Activated naive CD4-positive, alpha-beta T cell treated with anti-CD3 and anti-CD28 coated beads, Interleukin-2, amount 50 U/mL, for 72 hours (primary cell): ENCODE results near the gene MEGF6. TPM values are rescaled to one million over a fixed set of nuclear protein-coding genes. Genes with fewer than 3 reads are reported as not detected.

Experiments used
- ATAC-seq, 2 donors: fragments of 150-1000 bp; cut with Tn5 transposase; 2 replicates each; pipeline ENCODE4 v1.10.0; 2021; ENCODE audit warnings: mild to moderate bottlenecking in 2 of 2, moderate library complexity in 2 of 2
- DNase-seq, 2 donors: peaks; one replicate each; pipeline ENCODE4 v3.0.0; 2021 to 2022; ENCODE audit warnings: low spot score in 2 of 2
- H3K27ac Mint-ChIP-seq, 2 donors: one replicate each; pipeline ENCODE4 v1.8.0; 2022; ENCODE audit warnings: mild to moderate bottlenecking in 2 of 2, mixed read lengths in 2 of 2
- H3K36me3 Mint-ChIP-seq, 2 donors: one replicate each; pipeline ENCODE4 v1.8.0; 2022; ENCODE audit warnings: mixed read lengths in 2 of 2
- H3K9me3 Mint-ChIP-seq, 2 donors: one replicate each; pipeline ENCODE4 v1.8.0; 2022; ENCODE audit warnings: mixed read lengths in 2 of 2
- total RNA-seq, 2 donors: library from RNA; stranded (reverse); gene quantifications; one replicate each; pipeline ENCODE4 v1.2.3, GENCODE V29; 2022

MEGF6 gene
- total RNA-seq, 2 donors from 2014 or later, result 4.6 to 7.6 TPM

DNA sequence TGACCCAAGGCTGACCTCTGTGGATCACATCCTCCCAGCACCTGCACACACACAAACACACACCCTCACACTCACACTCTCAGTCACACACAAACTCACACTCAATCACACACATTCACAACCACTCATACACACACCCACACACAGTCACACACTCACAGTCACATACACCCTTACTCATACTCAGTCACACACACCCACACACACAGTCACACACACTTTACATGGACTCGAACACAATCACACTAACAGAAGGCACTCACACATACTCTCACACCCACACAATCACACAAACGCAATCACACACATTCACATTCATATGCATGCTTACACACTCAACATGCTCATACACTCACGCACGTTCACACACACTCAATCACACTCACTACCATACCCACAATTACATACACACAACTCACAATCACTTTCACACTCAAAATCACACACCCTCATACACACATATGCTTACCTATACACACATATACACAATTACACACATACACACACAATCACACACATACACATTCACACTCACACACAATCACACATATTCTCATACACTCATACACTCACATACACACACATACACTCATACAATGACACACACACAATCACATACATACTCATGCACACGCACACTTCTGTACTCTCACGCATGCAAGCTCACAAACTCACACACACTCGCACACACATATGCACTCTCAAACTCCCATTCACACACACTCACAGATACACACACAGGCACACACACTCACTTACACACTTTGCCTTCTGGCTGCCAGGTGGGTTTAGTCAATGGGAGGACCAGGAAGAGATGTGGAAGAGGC, 6.1 kb downstream of the MEGF6 start:
- Mint-ChIP-seq H3K9me3 (no peaks in the 10 kb centered on the region), H3K36me3 (no peaks in the 10 kb centered on the region), H3K27ac (no peak overlapping the region)
- DNase-seq (no peak), ATAC-seq (no peak)

DNA sequence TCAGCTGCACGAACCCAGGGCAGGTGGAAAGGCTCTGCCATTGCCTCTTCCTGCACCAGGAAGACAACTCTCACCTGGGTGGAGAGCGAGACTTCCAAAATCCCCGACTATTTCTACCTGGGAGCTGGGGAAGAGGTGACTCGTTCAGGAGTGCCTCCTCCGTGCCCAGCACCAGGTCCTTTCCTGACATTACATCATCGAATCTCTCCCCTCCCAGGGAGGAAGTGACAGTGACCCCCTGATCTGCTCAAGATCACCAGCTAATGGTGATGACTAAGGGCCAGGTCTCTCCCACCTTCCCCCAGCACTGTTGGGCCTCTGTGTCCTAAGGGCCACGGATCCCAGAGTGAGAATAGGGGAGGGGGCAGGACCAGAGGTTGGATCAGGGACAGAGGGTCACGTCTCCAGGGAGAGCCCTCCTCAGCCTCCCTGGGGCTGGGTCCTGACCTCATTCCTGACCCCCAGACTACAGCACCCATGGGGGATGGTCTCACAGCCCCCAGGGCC, 6.8 kb downstream of the MEGF6 start:
- H3K9me3 Mint-ChIP-seq, result no peaks in the 10 kb centered on the region
- H3K27ac Mint-ChIP-seq, result no peak overlapping the region

DNA sequence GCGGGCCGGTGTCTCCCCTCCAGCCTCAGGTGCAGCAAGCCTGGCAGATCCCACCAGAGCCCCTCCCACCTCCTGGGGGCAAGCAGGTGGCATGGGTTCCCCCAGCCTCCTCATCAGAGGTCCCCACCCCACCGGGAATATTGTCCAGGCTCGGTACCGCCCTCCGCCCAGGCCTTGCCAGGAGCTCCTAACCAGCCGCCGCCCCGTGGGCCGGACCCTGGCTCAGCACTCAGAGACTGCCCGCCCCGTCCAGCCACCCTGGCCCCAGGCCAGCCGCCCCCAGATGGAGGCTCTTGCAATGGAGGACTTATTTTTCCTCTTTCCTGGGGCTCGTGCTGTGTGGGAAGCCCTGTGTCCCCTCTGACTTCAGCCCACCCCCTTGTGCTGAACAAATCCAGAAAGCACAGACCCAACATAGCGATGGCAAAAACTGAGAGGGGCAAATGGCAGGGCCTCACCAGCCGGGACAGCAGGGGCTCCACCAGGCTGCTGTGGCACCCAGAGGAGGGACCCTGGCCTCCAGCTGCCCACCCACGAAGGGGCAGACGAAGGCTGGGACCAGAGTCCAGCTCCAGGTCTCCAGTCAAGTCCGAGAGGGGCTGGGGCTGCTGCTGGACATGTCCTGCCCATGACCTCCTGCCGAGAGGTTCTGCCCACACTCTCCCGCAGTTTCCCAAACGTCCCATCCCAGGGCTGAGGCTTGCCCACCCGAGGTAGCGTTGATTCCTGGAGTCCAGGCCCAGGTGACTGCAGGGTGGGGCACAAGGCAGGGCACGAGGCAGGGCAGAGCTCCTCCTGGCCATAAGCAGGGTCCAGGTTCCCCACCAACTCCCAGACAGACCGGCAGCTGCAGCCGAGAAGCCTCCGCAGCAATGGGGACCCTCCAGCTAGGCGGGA, 7.5 kb downstream of the MEGF6 start:
- Mint-ChIP-seq H3K27ac (no peak overlapping the region), H3K9me3 (no peaks in the 10 kb centered on the region), H3K36me3 (no peaks in the 10 kb centered on the region)
- ATAC-seq, result no peak
- DNase-seq, result no peak

More for the DNA sequence above, 6.8 kb downstream of the MEGF6 start:
- no peak for ATAC-seq
- no peaks in the 10 kb centered on the region for H3K36me3 Mint-ChIP-seq
- DNase-seq, result no peak

DNA sequence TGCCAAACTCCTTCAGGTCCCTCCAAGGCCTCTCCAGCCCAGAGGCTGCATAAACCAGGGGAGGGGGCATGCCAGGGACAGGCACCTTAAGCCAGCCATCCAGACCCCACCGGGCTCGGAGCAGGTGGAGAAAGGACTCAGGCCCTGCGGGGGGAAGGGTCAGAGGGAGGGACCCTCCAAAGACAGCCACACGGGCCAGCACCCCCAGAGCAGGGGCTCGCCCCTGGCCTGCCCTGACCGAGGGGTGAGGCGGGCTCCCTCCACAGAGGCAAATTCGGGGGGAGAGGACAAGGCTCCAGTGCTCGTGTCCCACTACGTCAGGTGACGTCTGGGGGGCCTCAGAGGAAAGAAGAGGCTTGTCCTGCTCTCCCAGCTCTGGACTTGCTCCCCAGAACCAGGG, 8.2 kb downstream of the MEGF6 start:
- Mint-ChIP-seq H3K27ac (no peak overlapping the region), H3K36me3 (no peaks in the 10 kb centered on the region), H3K9me3 (no peaks in the 10 kb centered on the region)
- no peak for ATAC-seq
- no peak for DNase-seq

DNA sequence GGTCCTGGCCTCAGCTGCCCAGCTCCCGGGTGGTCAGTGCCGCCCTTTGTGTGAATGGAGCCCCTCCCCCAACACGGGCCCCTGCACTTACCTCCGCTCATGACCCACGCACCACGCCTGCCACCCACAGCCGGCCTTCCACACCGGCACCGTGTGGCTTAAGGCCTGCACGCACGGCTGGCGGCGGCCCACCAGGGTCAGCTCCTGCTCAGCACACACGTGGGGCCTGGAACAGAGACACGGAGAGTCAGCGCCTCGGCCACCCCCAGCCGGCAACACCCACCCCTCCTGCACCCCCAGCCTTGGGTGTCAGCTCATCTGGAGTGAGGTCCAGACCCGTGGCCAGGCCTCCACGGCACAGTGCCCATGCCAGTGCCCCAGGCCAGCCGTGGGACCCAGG, 8.9 kb downstream of the MEGF6 start:
- no peak for ATAC-seq
- Mint-ChIP-seq H3K36me3 (no peaks in the 10 kb centered on the region), H3K9me3 (no peaks in the 10 kb centered on the region), H3K27ac (no peak overlapping the region)
- no peak for DNase-seq

DNA sequence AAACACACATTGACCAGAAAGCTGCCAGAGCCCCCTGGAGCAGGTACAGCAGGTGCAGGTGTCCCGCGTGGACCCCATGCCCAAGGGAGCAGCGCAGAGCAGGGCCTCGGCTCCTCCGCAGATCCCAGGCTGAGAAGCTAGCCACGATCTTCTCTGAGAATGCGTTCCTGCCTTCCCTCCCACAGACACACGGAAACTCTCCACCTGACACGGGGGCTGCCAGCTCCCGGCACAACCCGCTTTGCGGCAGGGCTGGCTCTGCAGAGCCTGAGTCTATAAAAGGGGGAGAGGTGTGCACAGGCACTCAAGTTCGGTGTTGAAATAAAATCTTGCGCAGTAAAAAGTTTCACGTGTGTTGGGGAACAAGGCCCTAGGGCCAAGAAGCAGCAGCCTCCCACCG, 9.6 kb downstream of the MEGF6 start:
- Mint-ChIP-seq H3K27ac (no peak overlapping the region), H3K9me3 (no peaks in the 10 kb centered on the region), H3K36me3 (no peaks in the 10 kb centered on the region)
- DNase-seq, result no peak
- no peak for ATAC-seq

DNA sequence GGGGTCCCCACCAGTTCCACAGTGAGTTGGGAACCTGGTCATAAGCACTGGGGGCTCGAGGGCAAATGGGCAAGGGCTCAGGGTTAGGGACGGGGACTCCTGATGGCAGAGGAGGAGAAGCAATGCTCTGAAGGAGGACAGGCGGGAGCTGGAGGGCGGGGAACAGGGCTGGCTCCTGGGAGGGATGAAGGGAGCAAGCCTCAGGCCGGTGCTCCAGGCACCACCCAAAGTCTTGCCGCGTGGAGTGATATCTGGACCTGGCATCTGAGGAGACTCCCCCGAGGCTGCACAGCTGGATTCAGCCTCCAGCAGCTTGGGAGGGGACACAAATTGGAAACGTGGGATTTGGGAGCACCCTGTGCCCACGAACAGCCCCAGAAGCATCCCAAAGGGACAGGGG, 11.0 kb downstream of the MEGF6 start:
- DNase-seq (no peak), ATAC-seq (no peak)
- no peaks in the 10 kb centered on the region for H3K36me3 Mint-ChIP-seq
- no peaks in the 10 kb centered on the region for H3K9me3 Mint-ChIP-seq
- no peak overlapping the region for H3K27ac Mint-ChIP-seq

DNA sequence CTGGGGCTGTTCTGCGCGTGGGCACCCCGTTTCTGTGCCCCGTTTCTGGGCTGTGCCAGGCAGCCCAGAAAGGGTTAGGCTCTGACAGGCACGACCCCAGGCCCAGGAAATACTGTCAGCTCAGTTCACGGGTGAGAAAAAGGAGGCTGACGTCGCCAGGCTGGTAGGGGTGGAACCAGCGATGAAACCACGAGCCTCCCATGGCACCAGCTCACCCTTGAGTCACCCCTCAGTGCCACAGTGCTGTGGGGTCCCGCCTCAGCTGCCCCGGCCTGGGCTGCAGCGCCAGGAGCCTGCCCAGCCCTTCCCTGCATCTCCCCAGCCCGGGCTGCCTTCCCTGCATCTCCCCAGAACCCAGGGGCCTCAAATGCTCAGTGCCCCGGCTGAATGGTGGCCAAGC, 11.5 kb downstream of the MEGF6 start:
- DNase-seq (no peak), ATAC-seq (no peak)
- Mint-ChIP-seq H3K27ac (no peak overlapping the region), H3K9me3 (no peaks in the 10 kb centered on the region), H3K36me3 (no peaks in the 10 kb centered on the region)

DNA sequence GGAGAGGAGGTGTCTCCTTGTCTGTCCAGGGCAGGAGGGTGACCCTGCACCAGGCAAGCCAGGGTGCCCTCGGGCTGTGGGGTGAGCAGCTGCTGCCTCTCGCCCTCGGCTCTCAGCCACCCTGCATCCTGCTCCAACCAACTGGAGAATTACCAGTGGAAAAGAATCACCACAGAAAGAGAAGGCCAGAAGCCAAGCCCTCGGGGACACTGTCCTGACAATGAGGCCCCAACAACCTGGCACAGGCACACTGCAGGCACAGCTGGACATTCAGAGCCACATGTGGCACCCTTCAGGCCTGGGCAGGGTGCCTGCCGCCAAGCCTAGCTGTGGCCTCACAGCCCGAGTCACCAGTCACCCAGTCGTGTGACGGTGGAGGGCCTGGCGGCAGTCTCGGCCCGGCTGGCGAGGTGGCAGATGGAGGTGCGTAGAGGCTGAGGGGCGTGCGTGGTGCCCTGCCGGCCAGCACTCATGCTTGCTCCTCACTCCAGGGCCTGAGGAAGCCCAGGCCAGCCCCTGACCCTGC, 12.0 kb downstream of the MEGF6 start:
- no peak overlapping the region for H3K27ac Mint-ChIP-seq
- no peaks in the 10 kb centered on the region for H3K36me3 Mint-ChIP-seq
- no peak for DNase-seq
- no peaks in the 10 kb centered on the region for H3K9me3 Mint-ChIP-seq
- no peak for ATAC-seq

DNA sequence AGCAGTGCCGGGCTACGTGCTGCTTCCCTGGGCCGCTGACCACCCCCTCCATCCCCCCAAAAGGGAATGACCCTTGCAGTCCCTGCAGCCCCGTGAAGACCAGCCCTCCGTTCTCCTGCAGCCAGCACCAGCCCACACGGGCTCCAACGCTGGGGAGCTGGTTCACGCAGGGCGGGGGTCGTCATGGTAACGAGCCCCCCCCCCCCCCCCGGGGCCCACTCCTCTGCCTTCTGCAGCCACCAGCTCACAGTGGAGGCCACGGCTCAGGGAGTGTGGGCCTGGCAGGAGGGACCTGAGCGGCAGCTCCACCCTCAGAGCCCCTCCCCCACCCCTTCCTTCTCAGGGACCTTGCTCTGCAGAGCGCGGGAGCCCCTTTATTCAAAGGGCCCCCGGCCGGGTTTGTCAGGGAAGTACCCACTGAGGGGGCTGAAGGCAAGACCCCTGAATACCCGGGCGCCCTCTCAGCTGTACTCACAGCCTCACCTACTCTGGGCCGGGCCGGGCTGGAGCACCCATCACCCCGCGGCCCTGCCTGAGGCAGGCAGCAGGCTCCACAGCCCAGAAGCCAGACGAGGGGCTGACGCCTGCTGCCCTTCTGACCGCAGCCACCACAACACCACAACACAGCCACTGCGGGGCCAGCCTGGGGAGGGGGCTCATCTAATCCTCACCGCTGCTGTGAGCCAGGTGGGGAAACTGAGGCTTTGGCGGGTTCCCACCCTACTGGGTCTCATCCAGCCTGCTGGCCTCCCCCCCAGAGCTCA, 12.6 kb downstream of the MEGF6 start:
- no peaks in the 10 kb centered on the region for H3K9me3 Mint-ChIP-seq
- ATAC-seq, result no peak
- no peak overlapping the region for H3K27ac Mint-ChIP-seq
- no peaks in the 10 kb centered on the region for H3K36me3 Mint-ChIP-seq
- DNase-seq, result no peak

DNA sequence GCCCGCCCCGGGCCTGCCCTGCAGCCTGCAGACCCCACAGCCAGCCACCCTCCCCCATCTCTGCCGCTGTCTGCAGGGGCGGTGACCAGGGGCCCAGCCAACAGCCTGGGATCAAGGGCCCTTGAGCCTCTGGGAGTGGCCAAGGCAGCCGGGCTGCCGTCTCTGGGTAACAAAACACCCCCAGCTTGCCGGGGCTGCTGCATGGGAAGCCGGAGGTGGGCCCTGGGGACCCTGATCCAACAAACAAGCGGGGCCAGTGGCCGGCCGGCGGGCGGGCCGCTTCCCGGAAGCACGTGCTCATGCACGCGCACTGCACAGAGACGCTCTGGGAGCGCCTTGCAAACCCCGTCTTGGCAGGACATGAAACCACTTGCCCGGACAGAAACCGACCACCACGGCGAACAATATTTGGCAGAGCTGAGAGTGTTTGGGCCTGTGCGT, 13.2 kb downstream of the MEGF6 start:
- ATAC-seq (no peak), DNase-seq (no peak)
- Mint-ChIP-seq H3K27ac (no peak overlapping the region), H3K9me3 (no peaks in the 10 kb centered on the region), H3K36me3 (no peaks in the 10 kb centered on the region)

DNA sequence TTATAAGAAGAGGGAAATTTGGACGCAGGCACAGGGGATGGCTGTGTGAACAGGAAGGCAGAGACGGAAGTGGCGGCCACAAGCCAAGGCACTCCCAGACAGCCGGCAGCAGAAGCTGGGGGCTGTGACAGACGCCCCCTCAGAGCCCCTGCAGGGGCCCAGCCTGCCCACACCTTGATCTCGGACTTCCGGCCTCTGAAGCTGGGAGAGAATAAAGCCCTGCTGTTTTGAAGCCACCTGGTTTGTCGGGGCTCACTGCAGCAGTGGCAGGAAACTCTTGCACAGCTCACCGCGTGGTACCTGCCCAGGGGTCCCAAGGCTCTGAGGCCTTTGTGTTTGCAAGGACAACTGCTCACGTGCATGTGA, 13.7 kb downstream of the MEGF6 start:
- DNase-seq (no peak), ATAC-seq (peak in 1 of 2 donors; percentile 23)
- Mint-ChIP-seq H3K36me3 (no peaks in the 10 kb centered on the region), H3K9me3 (no peaks in the 10 kb centered on the region), H3K27ac (no peak overlapping the region)

DNA sequence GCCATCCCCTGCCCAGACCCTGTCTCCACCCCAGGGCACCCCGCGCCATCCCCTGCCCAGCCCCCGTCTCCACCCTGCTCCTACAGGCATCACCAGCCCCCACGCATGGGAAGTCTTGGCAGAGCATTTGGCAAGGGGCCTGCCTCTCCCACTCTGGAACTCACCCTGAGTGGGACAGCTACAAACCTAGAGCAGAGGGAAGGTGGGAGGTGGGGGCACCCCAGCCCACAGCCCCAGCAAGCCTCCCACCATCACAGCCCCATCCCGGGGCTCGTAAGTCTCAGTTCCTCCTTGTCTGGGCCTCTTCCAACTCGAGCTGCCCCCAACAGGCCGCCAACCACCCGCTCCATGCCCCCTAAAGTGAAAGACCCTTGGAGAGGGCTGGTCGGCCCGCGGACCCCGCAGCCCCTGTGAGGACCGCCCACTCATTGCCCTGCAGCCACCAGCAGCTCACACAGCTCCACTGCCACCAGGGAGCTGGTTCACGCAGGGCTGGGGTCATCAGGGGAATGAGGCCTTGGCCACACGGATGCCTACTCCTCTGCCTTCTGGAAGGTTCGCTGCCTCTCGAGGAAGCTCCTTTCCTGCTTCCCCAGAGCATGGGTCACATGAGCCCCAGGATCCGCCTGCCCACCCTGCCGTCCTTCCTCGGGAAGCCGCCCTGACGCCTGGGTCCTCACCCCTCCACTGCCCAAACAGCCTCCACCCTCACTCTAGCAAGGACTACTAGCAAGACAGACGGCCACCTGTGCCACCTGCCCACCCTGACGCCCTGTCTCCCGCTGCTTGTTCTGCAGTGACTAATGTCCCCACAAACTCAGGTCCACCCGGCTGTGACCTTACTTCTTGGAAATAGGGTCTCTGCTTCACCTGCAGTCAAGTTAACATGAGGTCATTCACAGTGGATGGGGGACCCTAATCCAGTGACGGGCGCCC, 14.4 kb downstream of the MEGF6 start:
- no peaks in the 10 kb centered on the region for H3K36me3 Mint-ChIP-seq
- DNase-seq (no peak), ATAC-seq (peak in 1 of 2 donors; percentile 22)
- H3K9me3 Mint-ChIP-seq, result no peaks in the 10 kb centered on the region
- H3K27ac Mint-ChIP-seq, result no peak overlapping the region

DNA sequence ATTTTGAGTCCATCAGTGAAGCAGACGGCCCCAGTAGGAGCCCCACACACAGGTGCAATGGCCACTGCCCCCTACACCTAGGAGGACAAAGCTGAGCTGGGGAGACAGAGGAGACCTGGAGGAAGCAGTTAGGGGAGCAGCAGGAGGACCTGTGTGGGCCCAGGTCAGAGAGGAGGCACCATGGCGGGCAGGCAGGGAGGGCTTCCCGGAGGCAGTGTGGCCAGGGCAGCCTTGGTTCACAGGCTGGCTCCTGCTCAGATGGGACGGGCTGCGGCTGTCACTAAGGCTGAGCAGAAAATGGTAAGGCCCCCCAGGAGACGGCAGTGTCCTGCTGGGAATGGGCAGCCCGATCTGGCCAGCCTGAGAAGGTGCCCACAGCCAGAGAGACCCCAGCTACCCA, 15.4 kb downstream of the MEGF6 start:
- no peak overlapping the region for H3K27ac Mint-ChIP-seq
- H3K36me3 Mint-ChIP-seq, result no peaks in the 10 kb centered on the region
- no peak for DNase-seq
- ATAC-seq, result no peak
- no peaks in the 10 kb centered on the region for H3K9me3 Mint-ChIP-seq

DNA sequence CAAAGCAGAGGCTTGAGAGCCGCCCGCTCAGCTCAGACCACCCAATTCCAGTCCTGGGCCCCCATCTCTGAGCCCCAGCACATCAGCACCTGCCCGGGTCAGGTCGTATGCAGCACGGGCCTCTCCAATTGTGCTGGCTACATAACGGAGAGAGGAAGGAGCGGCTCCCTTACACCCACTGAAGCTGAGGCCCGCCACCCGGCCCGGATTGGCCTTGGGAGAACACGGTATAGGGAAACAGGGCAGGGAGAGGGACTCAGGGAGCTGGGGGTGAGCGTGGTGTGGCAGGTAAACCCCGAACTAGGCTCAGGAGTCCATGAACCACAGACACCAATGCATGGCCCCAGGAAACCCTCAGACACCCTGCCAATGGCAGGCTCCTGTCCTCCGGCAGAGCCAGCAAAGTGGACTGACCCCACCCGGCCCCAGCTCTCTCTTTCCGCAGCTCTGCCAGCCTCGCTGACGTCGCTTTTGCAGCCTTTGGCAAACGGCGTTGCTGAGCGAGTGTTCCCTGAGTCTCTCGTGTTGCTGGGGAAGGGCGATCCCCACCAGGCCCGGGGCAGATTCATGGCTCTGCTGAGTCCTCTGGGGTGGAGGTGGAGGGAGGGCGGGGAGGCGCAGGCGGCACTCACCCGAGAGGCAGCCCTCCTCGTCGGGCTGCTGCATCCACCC, 16.5 kb downstream of the MEGF6 start:
- DNase-seq (no peak), ATAC-seq (no peak)
- no peak overlapping the region for H3K27ac Mint-ChIP-seq
- H3K36me3 Mint-ChIP-seq, result no peaks in the 10 kb centered on the region
- H3K9me3 Mint-ChIP-seq, result no peaks in the 10 kb centered on the region
